HG03139 (cell line): ENCODE data around the gene MPRIP.

Experiments
- ATAC-seq: cut with Tn5 transposase; IDR thresholded peaks from one replicate; pipeline ENCODE4 v1.9.1; 2021; ENCODE audit not compliant: unreplicated experiment

MPRIP gene

DNA sequence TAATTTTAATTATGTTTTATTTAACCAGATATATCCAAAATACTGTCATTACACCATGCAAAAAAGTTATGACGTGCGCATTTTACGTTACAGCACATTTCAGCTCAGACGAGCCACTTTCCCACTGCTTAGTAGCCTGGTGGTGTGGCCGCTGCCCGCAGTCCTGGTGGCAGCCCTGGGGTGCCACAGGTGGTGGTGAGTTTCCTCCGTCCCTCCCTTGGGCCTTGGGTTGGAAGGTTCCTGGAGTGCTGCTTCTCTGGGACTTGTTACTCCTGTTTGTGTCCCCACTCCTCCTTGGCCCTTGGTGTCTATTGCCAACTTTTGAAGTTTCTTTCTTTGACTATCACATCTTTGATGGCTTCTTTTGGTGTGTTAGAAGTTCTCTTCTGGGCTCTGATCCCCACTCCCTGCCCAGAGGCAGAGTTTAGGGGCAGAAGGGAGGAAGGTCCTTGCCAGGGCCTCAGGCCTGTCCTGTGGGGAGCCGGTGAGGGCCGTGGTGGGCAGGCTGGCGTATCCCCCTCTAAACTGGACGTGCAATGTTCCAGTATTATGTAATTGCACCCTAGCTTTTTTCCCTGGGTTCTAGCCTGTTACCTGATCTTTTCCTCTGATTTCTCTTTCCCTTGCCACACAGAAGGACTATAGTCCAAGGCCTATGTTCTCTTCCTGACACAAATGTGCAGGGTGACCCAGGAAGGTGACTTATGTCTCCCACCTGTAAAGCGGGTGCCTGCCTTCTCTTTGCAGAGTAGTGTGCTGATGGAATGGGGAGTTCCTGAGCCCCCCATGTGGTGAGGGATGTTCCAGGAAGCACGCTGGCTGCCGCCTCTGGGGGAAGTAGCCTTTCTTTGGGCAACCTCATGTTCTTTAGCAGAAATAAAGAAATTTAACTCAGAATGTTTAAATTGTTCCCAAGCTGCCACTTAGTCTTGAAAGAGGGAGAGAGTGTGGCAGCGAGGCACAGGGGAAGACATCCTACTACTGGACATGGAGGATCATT is 8.4 kb downstream of the MPRIP start:
- ATAC-seq: no peak

- no peak for ATAC-seq
Measured at GRCh38 chr17:17051380-17051779, 9.1 kb downstream of the MPRIP start.

GRCh38 chr17:17051791-17052461 is 9.7 kb downstream of the MPRIP start:
- ATAC-seq: no peak

- ATAC-seq: no peak
Measured at GRCh38 chr17:17052462-17053221, 10.4 kb downstream of the MPRIP start.

GRCh38 chr17:17053446-17054379 is 11.5 kb downstream of the MPRIP start:
- no peak for ATAC-seq

- no peak for ATAC-seq
Measured at GRCh38 chr17:17054636-17055035, 12.4 kb downstream of the MPRIP start.

DNA sequence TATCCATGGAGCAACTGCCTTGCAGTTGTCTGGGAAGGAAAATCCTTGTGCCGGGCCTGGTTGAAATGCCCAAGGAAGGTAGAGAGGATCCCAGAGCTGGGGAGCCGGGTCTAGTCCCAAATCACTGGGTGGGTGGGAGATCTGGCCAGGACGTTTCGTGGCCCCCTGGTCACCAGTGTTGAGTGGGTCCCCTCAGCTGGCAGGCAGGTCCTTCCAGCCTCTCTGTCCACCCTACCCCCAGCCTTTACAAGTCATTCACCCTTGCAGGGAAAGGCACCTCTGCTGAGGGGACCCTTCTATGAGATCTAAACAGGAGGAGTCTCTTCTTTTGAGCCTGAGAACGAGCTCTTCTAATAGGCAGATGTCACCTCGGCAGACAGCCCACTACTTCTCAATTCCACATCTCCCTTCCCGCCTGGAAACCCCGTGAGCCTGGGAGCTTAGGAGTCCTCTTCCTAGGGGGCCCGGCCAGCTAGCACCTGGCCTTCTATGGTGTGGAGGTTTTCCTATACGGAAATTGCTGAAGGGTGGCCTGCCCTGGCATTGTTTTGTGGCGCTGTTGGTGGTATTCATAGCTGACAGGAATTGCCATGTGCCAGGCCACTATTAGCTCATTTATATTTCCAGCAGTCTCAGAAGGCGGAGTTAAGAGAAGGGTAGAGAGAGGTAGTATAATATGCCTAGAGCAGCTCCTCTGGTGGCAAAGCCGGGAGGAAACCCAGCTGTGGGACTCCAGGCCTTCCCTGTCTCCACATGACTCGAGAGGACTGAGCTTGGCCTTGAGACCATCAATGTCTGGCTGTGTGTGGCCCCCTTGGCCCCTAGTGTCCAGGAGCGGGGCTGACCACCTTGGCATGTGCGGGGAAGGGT is 13.3 kb downstream of the MPRIP start:
- no peak for ATAC-seq

DNA sequence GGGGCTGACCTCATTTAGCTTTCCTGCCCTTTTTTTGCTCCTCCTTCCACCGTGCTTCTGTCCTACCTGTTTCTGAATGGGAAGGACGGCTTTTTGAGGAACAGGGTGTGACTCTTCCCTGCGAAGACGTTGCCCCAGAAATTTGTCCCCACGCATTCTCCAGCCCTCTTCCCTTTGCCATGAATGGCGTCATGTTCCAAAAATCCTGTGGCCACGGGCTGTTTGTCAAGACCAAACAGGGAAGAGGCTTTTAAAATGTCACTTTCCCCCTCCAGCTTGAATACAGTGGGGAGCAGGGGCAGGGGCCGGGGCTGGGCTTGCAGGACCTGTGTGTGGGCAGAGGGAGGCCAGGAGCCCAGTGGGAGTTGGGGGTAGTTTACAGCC is 13.9 kb downstream of the MPRIP start:
- ATAC-seq: no peak

DNA sequence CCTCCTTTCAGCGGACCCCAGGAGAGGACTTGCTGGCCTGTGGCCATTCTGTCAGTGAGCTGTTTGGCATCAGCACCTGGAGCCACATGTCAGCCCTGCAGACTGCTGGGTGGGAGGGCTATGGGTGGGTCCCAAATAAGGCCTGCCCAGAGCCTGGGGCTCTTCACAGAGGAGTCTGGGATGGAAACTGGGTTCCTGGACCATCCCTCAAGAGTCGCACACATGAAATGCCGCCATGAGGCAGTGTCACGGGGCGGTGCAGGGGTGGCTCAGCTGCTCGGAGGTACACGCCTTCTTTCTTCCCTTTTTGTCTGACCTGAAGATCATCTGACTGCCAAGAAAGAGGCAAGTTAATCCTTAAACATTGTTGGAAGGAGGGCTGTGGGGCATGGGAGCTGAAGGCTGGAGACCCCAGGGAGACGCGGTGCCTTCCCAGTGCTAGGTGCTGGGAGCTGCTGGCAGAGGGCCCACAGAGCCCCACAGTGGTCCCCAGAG is 14.8 kb downstream of the MPRIP start:
- no peak for ATAC-seq

DNA sequence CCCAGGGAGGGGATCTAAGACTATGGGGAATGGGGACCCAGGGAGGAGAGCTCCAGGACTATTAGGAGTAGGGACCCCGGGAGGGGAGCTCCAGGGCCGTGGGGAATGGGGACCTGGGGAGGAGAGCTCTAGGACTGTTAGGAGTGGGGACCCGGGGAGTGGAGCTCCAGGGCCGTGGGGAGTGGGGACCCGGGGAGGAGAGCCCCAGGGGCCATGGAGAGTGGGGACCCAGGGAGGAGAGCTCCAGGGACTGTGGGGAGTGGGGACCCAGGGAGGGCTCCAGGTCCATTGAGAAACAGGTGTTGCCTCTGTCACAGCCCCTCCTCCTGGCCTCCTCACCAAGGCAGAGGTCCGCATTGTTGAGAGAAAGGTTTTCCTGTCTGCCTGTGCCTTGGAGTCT is 16.0 kb downstream of the MPRIP start:
- no peak for ATAC-seq

DNA sequence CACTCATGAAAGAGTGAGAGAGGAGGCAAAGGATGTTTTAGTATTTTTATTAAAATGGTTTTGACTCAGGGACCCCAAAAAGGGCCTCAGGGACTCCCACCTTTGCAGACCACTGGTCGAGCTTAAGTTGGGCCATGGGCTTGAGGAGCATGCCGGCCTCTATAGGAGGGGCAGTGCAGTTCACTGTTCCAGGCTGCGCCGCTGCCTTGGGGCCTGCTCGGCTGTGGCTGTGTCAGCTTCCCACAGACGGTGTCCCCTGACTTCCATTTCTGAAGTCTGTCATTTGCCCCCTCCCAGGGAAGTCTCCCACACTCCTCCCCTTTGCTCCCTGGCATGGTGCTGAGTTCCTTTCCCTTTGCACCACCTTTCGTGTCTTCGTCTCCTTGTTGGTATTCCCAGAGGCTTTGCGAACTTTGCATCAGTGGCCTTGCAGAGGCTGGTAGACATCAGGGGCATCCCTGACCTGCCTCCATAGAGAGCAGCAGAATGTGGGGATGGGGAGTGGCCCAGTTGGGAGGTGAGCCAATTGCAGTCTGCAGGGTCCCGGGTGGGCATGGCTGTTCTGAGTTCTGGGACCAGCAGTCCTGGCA is 17.1 kb downstream of the MPRIP start:
- ATAC-seq: no peak

DNA sequence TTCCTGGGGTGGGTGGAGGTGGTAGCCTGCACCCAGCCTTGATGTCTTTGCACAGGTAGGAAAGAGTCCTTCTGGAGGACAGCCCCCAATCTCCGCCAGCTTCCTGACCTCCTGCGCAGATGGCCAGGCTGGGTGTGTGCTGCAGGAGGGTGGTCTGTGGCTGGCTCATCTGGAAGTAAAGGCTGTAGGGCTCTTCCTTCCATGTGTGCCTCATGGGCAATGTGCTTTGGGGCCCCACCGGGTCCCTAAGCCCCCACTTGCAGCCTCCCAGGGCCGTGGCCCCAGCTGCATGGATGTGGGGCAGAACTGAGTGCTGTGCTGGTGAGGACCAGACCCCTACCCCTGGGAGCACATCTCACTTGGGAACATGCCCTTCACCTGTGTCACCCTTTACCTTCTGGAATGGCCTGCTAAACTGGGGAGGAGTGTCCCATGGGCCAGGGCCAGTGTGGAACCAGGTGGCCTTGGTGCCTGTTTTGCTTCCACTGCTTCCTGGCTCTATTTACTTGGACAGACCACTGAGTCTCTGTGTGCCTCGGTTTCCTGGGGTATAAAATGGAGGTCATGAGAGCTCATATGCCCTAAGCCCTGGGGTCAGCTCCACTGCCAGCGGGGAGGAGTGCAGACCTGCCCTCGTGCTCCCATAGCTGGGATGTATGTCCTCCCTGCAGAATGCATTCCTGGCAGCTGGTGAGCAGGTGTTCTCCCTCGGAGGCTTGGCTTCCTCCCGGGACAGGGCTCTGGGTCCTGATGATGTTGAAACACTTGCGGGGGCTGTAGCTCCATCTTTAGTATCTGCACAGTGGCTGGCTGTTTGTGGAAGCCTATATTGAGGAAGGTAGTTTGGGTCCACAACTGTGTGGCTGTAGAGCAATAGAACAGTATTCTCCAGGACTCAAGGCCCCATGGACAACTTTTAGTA is 18.0 kb downstream of the MPRIP start:
- ATAC-seq: no peak

GRCh38 chr17:17060930-17061329 is 18.7 kb downstream of the MPRIP start:
- no peak for ATAC-seq

DNA sequence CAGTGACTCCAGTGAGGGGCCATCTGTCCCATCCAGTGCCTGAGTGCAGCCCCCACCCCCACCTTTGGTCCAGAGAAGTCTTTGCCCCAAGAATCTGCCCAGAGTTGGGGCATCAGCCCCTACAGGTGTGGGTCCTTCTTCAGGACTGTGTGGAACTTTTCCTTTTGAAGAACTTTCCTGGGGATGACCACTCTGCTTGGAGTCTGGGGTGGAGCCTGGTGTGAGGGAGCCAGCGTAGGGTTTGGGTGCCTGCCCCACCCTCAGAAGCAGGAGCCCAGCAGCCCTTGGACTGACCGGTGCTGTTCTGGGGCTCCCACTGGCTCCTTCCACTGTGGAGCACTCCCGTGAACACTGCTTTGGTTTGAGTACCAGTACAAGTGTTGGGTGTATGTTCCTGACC is 19.3 kb downstream of the MPRIP start:
- no peak for ATAC-seq

- ATAC-seq: no peak
Measured at GRCh38 chr17:17062356-17062755, 20.1 kb downstream of the MPRIP start.

DNA sequence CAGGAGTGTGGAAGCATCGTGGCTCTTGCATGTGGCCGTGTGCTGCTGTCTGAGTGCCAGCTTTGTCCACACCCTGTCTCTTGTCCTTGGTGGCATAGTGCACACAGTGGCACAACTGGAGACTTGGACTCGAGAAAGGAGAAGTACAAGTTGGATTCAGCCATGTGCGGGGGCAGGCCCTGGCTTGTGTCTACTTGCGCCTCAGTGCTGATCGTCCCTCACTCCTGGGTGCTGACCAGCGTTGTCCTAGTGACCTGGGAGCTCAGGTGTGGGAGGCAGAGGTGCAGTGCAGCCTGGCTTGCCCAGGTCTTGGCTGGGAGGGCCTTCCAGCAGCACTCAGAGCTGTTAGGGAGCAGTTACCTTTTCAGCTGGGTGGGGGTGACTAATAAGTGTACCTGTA is 20.6 kb downstream of the MPRIP start:
- no peak for ATAC-seq

DNA sequence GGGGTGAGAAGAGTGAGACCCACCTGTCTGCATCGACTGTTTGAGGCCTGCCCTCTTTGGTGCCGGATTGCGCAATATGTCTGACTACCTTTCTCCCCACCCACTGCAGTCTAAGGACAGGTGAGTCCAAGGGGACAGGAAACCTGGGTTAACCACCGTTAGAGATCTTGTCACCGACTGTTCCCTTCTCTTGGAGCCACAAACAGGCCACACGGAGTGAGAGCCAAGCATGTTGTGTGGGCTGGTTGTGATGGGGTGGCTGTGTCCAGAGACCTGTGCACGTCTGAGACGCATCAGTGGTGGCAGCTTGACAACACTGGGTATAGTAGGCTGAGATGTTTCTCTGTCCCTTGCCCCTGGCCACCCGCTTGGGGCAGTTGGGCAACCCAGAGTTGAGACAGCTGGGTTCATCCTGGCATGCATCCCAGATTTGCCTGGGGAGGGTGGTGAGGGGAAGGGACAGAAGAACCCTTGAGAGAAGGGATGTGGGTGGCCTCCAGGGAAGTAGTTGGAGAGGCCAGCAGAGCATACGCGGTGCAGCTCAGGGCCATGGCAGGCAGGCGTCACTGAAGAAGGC is 21.4 kb downstream of the MPRIP start:
- no peak for ATAC-seq

- ATAC-seq: no peak
Measured at GRCh38 chr17:17064322-17064721, 22.1 kb downstream of the MPRIP start.
